Posterior cingulate gyrus (tissue), 11 donors: ENCODE data around the gene ZDHHC11.
A peak's percentile ranks its signal among the peaks of the same experiment; 100 is the strongest.
"Not testable (repeated sequence)": the region's sequence is repeated elsewhere in the genome, so short reads cannot be mapped to it uniquely, and the experiment has no call there.

Source experiments
- DNase-seq, 10 donors: peaks; one replicate each; pipeline versions ENCODE4 v3.0.0 to v3.0.0-alpha.2; 2020 to 2021; ENCODE audit warnings: mixed read lengths in 3 of 10
- intact Hi-C: fragments of 100-400 bp; cut with DNase I; formaldehyde crosslinking; loops from one replicate; pipeline ENCODE4 v1.15.1; 2023

Gene ZDHHC11

GRCh38 chr5:846602-847091 lies 4.1 kb downstream of the ZDHHC11 start:
- DNase-seq: peak in 3 of 10 donors; percentile 57 to 61 (median 59)
- intact Hi-C loops: loop anchor here (5.0 kb wide), 1 partner anchor 89 kb away; no protein-coding TSS in a partner anchor

GRCh38 chr5:845676-846601 lies 4.8 kb downstream of the ZDHHC11 start:
- intact Hi-C loops: loop anchor here (5.0 kb wide), 1 partner anchor 89 kb away; no protein-coding TSS in a partner anchor
- peak in 2 of 10 donors; percentile 42 to 51 for DNase-seq

GRCh38 chr5:845031-845675 lies 5.6 kb downstream of the ZDHHC11 start:
- intact Hi-C loops: loop anchor here (5.0 kb wide), 1 partner anchor 88 kb away; no protein-coding TSS in a partner anchor
- peak in 4 of 10 donors; percentile 9 to 75 (median 64) for DNase-seq

- DNase-seq: peak in 4 of 10 donors; percentile 11 to 81 (median 70)
- intact Hi-C loops: not testable (repeated sequence)
Measured at GRCh38 chr5:844426-844825, 6.4 kb downstream of the ZDHHC11 start.

- intact Hi-C loops: not testable (repeated sequence)
- peak in 4 of 10 donors; percentile 9 to 79 (median 54) for DNase-seq
Measured at GRCh38 chr5:843926-844325, 6.9 kb downstream of the ZDHHC11 start.

- intact Hi-C loops: not testable (repeated sequence)
- peak in 3 of 10 donors; percentile 39 to 86 (median 70) for DNase-seq
Measured at GRCh38 chr5:843371-843770, 7.4 kb downstream of the ZDHHC11 start.

- peak in 4 of 10 donors; percentile 10 to 84 (median 72) for DNase-seq
- intact Hi-C loops: not testable (repeated sequence)
Measured at GRCh38 chr5:842402-843221, 8.2 kb downstream of the ZDHHC11 start.

- peak in 3 of 10 donors; percentile 41 to 55 (median 48) for DNase-seq
Measured at GRCh38 chr5:841531-842401, 9.0 kb downstream of the ZDHHC11 start.

GRCh38 chr5:840974-841435 lies 9.8 kb downstream of the ZDHHC11 start:
- intact Hi-C loops: not testable (repeated sequence)
- peak in 3 of 10 donors; percentile 23 to 41 (median 38) for DNase-seq

More at GRCh38 chr5:841531-842401, 9.0 kb downstream of the ZDHHC11 start:
- intact Hi-C loops: not testable (repeated sequence)

- peak in 3 of 10 donors; percentile 61 to 74 (median 73) for DNase-seq
- intact Hi-C loops: not testable (repeated sequence)
Measured at GRCh38 chr5:840118-840973, 10.4 kb downstream of the ZDHHC11 start.

GRCh38 chr5:838431-838851 lies 12.3 kb downstream of the ZDHHC11 start:
- intact Hi-C loops: not testable (repeated sequence)
- peak in 6 of 10 donors; percentile 14 to 93 (median 84) for DNase-seq

GRCh38 chr5:837621-838121 lies 13.1 kb downstream of the ZDHHC11 start:
- intact Hi-C loops: not testable (repeated sequence)
- peak in 1 of 10 donors; percentile 53 for DNase-seq

GRCh38 chr5:835933-836612 lies 14.7 kb downstream of the ZDHHC11 start:
- DNase-seq, intact Hi-C loops: not testable (repeated sequence)

- DNase-seq, intact Hi-C loops: not testable (repeated sequence)
Measured at GRCh38 chr5:834013-834412, 16.8 kb downstream of the ZDHHC11 start.

- intact Hi-C loops, DNase-seq: not testable (repeated sequence)
Measured at GRCh38 chr5:828194-828593, 22.6 kb downstream of the ZDHHC11 start.

- DNase-seq, intact Hi-C loops: not testable (repeated sequence)
Measured at GRCh38 chr5:825544-825943, 25.2 kb downstream of the ZDHHC11 start.

- no peak for DNase-seq
- intact Hi-C loops: no loop called here
Measured at GRCh38 chr5:821504-821903, 29.3 kb downstream of the ZDHHC11 start.
